ENCODE data around the gene TAS2R39. TPM values are rescaled to one million over a fixed set of nuclear protein-coding genes. Genes with fewer than 3 reads are reported as not detected.

Gene TAS2R39
- total and polyA plus RNA-seq, 11 donors: not detected

- H3K4me3 ChIP-seq: no peak overlapping the region
- H3K9me3 ChIP-seq: peaks cover 0 to 18% (median 0%) of the 10 kb centered on the region in 12 donors
- no peak overlapping the region for H3K27ac ChIP-seq
- H3K27me3 ChIP-seq: no peaks in the 10 kb centered on the region
- no peak for ATAC-seq
- intact Hi-C loops (cut with DNase I): no loop called here
- no peaks in the 10 kb centered on the region for H3K4me1 ChIP-seq
- TF ChIP-seq CTCF (IDR thresholded peaks at IDR 0.05) (no peak), POLR2A (IDR thresholded peaks at IDR 0.05) (no peak)
- DNase-seq: no peak
- 61 to 68% (median 65%) methylated on average over 4 of the region's 4 CpGs for WGBS, 4 donors
- no peaks in the 10 kb centered on the region for H3K36me3 ChIP-seq
These were observed 15.8 kb downstream of the TAS2R39 start for GRCh38 chr7:143199040-143199439.

GRCh38 chr7:143202161-143202560 lies 18.9 kb downstream of the TAS2R39 start:
- 90 to 94% (median 92%) methylated on average over 2 of the region's 2 CpGs for WGBS, 4 donors
- Histone ChIP-seq H3K36me3 (no peaks in the 10 kb centered on the region), H3K27me3 (no peaks in the 10 kb centered on the region), H3K9me3 (peaks cover 0 to 10% (median 0%) of the 10 kb centered on the region in 12 donors), H3K27ac (no peak overlapping the region), H3K4me3 (no peak overlapping the region), H3K4me1 (peaks cover 0 to 13% (median 0%) of the 10 kb centered on the region in 12 donors)
- TF ChIP-seq POLR2A (IDR thresholded peaks at IDR 0.05): no peak
- no peak for TF ChIP-seq CTCF (IDR thresholded peaks at IDR 0.05)
- intact Hi-C loops (cut with DNase I): loop anchor here in 1 of 10 donors (10.0 kb wide), 1 partner anchor 327 kb away; no protein-coding TSS in a partner anchor
- DNase-seq (no peak), ATAC-seq (no peak)

- intact Hi-C loops (cut with DNase I): loop anchor here in 1 of 10 donors (10.0 kb wide), 1 partner anchor 329 kb away; no protein-coding TSS in a partner anchor
- Histone ChIP-seq H3K9me3 (peaks cover 0 to 5% (median 0%) of the 10 kb centered on the region in 12 donors), H3K27ac (no peak overlapping the region), H3K27me3 (no peaks in the 10 kb centered on the region), H3K4me3 (no peak overlapping the region), H3K4me1 (peaks cover 0 to 13% (median 0%) of the 10 kb centered on the region in 12 donors), H3K36me3 (no peaks in the 10 kb centered on the region)
- TF ChIP-seq CTCF (IDR thresholded peaks at IDR 0.05): no peak
- WGBS, 4 donors: 87 to 93% (median 90%) methylated on average over 3 of the region's 3 CpGs
- DNase-seq (no peak), ATAC-seq (no peak)
These were observed 20.2 kb downstream of the TAS2R39 start for GRCh38 chr7:143203386-143203785.

GRCh38 chr7:143205560-143206293 lies 22.5 kb downstream of the TAS2R39 start:
- Histone ChIP-seq H3K27me3 (no peaks in the 10 kb centered on the region), H3K27ac (no peak overlapping the region), H3K9me3 (no peaks in the 10 kb centered on the region), H3K4me3 (peak overlapping the region in 1 of 12 donors; percentile 25), H3K36me3 (no peaks in the 10 kb centered on the region), H3K4me1 (peaks cover 0 to 23% (median 0%) of the 10 kb centered on the region in 12 donors)
- TF ChIP-seq POLR2A (IDR thresholded peaks at IDR 0.05) (no peak), CTCF (IDR thresholded peaks at IDR 0.05) (no peak)
- WGBS, 4 donors: 71 to 78% (median 74%) methylated on average over 13 of the region's 13 CpGs
- peak in 4 of 5 donors; percentile 30 to 32 (median 31) for DNase-seq
- intact Hi-C loops (cut with DNase I): loop anchor here in 1 of 10 donors (10.0 kb wide), 1 partner anchor 331 kb away; no protein-coding TSS in a partner anchor
- peak; percentile 41 to 77 (median 59) for ATAC-seq

Measured in heart left ventricle (tissue), 16 donors.